Type B pancreatic cell (in vitro differentiated cells): ENCODE measurements around the gene SHROOM3. TPM values are rescaled to one million over a fixed set of nuclear protein-coding genes. Genes with fewer than 3 reads are reported as not detected.
A peak's percentile ranks its signal among the peaks of the same experiment; 100 is the strongest.

Experiments
- DNase-seq: peaks from one replicate; pipeline ENCODE4 v3.0.0; 2021; ENCODE audit warnings: mixed read lengths; ENCODE audit not compliant: unreplicated experiment; ENCODE audit errors: extremely low spot score
- H3K27ac Mint-ChIP-seq: 2 replicates; pipeline ENCODE4 v1.8.0; 2021; ENCODE audit warnings: mild to moderate bottlenecking, mixed read lengths
- H3K27me3 Mint-ChIP-seq: 2 replicates; pipeline ENCODE4 v1.8.0; 2021; ENCODE audit warnings: mixed read lengths
- H3K36me3 Mint-ChIP-seq: 2 replicates; pipeline ENCODE4 v1.8.0; 2021; ENCODE audit warnings: mixed read lengths
- H3K4me1 Mint-ChIP-seq: one replicate; pipeline ENCODE4 v1.8.0; 2021; ENCODE audit warnings: mixed read lengths; ENCODE audit not compliant: unreplicated experiment
- H3K4me3 Mint-ChIP-seq: 2 replicates; pipeline ENCODE4 v1.8.0; 2021; ENCODE audit warnings: mild to moderate bottlenecking, mixed read lengths
- H3K9me3 Mint-ChIP-seq: 2 replicates; pipeline ENCODE4 v1.8.0; 2021; ENCODE audit warnings: mixed read lengths
- CTCF ChIP-seq: fragments of 200-600 bp; sonication (generic); conservative IDR thresholded peaks from 2 replicates; pipeline ENCODE4 v1.5.0; 2021; ENCODE audit warnings: antibody characterized with exemption, mild to moderate bottlenecking
- total RNA-seq: library from RNA; stranded (reverse); gene quantifications from 2 replicates; pipeline ENCODE4 v1.2.1, GENCODE V29; 2021; ENCODE audit warnings: low replicate concordance

The SHROOM3 gene
- total RNA-seq, 1 donor from 2014 or later: 38.6 TPM

DNA sequence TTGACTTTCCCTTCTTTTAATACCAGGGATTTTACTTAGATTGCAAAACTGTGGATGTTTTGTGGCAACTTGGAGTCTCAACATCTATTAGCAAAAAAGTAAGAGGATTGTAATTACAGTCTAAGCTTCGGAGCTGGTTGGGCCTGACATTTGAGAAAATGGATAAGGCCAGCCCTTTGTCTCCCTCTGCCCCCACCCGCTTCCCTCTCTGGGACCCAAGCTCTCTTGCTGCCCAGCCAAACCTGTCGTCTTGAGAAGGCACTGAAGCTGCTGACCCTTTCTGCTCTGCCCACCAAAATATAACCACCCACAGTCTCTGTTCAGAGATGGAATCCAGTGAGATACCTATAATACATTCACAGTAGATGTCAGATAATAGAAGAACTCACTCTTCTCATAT lies 49.6 kb downstream of the SHROOM3 start:
- H3K4me1 Mint-ChIP-seq: peaks cover 19% of the 10 kb centered on the region

DNA sequence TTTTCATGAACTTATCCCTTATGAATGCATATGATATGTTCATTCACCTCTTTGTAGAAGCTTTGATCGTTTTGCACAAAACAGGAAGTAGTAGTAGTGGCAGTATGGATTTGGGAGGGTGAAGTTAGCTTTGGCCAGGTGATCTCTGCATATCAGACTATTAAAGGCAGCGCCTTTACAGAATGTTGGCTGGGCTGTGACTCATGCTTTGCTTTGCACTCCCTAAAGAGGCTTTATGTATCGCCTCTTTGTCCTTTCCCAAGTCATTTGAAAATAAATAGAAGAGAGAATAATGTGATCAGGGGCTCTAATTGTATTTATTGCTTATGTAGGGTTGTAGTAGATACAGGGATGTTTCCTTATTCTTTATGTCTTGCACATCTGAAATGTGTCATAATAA lies 50.4 kb downstream of the SHROOM3 start:
- H3K27ac Mint-ChIP-seq: no peak overlapping the region
- TF ChIP-seq CTCF: no peak
- no peak for DNase-seq

More for the DNA sequence above, 49.6 kb downstream of the SHROOM3 start:
- Mint-ChIP-seq H3K4me3 (no peak overlapping the region), H3K27me3 (no peaks in the 10 kb centered on the region), H3K36me3 (no peaks in the 10 kb centered on the region), H3K27ac (no peak overlapping the region), H3K9me3 (peaks cover 23% of the 10 kb centered on the region)
- TF ChIP-seq CTCF: no peak
- DNase-seq: no peak

DNA sequence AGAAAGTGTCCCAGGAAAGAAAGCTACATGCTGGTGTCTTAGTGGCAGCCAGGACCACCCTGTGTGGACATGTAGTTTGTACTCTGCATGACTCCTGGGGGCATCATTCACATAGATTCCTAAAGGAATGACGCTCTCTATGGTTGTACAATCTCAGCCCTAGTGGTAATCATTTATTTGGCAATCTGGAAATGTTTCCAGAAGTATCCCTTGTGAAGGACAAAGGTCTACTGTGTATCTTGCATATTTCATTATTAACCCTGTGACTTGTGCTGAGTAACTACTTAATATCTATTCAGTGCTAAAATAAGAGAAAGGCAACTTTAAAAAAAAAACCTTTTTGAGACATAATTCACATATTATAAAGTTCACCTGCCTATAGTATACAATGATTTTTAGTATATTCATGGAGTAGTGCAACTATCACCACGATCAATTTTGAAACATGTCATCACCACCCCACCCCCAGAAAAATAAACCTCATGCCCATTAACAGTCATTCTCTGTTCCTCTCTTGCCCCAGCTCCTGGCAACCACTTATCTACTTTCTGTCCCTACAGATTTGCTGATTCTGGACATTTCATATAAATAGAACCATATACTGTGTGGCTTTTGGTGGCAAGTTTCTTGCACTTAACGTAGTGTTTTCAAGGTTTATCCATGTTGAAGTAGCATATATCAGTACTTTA lies 51.7 kb downstream of the SHROOM3 start:
- no peak for DNase-seq
- Mint-ChIP-seq H3K27me3 (no peaks in the 10 kb centered on the region), H3K4me3 (no peak overlapping the region), H3K27ac (no peak overlapping the region), H3K4me1 (peaks cover 20% of the 10 kb centered on the region), H3K9me3 (peaks cover 18% of the 10 kb centered on the region), H3K36me3 (no peaks in the 10 kb centered on the region)
- TF ChIP-seq CTCF: peak; percentile 19

More for the DNA sequence above, 50.4 kb downstream of the SHROOM3 start:
- Mint-ChIP-seq H3K27me3 (no peaks in the 10 kb centered on the region), H3K4me1 (peaks cover 20% of the 10 kb centered on the region), H3K36me3 (no peaks in the 10 kb centered on the region), H3K4me3 (no peak overlapping the region), H3K9me3 (peaks cover 24% of the 10 kb centered on the region)

- no peak for TF ChIP-seq CTCF
- no peak overlapping the region for H3K4me3 Mint-ChIP-seq
- no peaks in the 10 kb centered on the region for H3K36me3 Mint-ChIP-seq
- peaks cover 26% of the 10 kb centered on the region for H3K4me1 Mint-ChIP-seq
- no peaks in the 10 kb centered on the region for H3K27me3 Mint-ChIP-seq
- H3K27ac Mint-ChIP-seq: no peak overlapping the region
- peaks cover 13% of the 10 kb centered on the region for H3K9me3 Mint-ChIP-seq
- no peak for DNase-seq
Observed at GRCh38 chr4:76487621-76488020, 52.6 kb downstream of the SHROOM3 start.

DNA sequence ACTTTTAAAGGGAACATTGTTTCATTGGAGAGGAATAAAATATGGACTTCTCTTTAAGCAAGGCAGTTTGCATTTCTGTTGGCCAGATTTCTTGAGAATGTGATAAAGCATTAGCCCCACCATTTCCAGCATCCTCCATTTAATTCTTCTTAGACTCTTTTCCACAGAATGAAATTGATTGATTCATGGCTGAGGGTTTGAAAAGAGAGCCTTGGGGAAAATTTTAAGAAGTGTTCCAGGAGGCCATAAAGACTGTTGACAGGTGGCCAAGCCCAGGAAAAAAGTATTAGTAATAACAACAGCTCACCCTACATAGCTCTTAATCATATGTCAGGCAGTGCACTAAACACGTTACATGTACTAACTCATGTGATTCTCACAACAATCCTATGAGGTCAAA lies 53.4 kb downstream of the SHROOM3 start:
- Mint-ChIP-seq H3K4me1 (peaks cover 27% of the 10 kb centered on the region), H3K4me3 (no peak overlapping the region), H3K27ac (no peak overlapping the region), H3K9me3 (peaks cover 13% of the 10 kb centered on the region), H3K36me3 (no peaks in the 10 kb centered on the region), H3K27me3 (no peaks in the 10 kb centered on the region)
- DNase-seq: no peak
- no peak for TF ChIP-seq CTCF
